AML-193 (cell line): ENCODE results near the gene TAF11.
"Not testable (repeated sequence)": the region's sequence is repeated elsewhere in the genome, so short reads cannot be mapped to it uniquely, and the experiment has no call there.

Experiments used
- DNase-seq, 2 experiments: peaks; one replicate each; lab custom pipeline; 2025; lab: John Stamatoyannopoulos, UW

The TAF11 gene

DNA sequence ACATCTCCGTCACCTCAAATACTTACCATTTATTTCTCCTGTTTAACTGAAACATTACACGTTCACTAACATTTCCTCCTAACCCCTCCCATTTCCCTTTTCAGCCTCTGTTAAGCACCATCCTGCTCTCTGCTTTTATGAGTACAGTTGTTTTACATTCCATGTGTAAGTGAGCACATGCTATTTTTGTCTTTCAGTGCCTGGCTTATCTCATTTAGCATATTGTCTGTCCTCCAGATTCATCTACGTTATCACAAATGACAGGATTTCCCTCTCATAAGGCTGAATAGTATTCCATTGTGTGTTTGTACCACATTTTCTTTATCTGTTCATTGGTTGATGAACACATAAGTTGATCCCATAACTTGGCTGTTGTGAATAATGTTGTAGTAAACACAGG is 22.7 kb downstream of the TAF11 start:
- DNase-seq = no peak

DNA sequence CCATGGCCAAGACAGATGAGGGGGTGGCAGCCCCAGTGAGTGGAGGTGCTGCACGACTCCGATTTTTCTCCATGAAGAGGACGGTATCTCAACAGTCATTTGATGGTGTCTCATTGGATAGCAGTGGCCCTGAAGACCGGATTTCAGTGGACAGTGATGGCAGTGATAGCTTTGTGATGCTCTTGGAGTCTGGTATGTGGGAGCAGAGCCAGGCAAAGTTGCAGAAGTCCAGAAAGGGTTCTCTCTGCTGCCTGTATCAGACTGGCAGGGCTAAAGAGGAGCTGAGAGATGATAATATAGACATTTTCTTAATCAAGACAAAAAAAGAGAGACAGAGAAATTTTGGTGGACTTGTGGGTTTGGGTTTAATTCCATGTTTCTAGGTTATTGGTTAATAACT is 23.8 kb downstream of the TAF11 start:
- no peak for DNase-seq

DNA sequence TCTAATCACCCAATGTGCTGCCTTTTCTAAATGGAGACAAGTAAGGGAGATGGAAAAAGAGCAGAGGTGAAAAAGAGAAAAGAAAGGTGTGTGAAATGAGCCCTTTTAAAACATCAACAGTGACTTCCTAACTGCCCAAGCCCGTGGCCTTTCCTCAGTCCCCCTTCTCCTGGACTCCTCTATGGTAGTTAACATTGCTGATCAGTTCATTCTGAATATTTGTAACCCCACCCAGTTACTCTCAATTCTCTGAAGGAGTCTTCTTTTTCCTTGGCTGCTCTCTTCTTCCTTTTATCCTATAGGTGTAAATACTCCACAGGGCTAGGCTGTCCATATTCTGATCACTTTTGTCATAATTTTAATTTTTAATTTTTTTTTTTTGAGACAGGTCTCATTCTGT is 27.1 kb downstream of the TAF11 start:
- no peak for DNase-seq

DNA sequence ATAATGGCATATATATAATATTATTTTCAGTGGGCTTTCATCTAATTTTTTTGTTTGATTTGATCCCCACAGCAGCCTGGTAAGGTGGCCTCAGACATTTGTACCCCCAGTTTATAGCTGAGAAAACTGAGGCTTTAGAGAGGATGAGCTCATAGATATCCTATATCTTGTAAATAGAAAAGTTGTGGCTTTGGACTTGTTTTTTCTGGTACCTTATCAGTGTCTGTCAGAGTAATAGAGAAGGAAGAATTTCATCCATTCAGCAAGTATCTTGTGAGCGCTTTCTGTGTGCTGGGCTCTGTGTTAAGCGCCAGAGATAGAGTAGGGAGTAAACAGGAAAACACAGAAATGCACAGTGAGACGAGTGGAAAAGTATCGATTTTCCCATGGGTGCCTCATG is 27.9 kb downstream of the TAF11 start:
- DNase-seq = no peak

DNA sequence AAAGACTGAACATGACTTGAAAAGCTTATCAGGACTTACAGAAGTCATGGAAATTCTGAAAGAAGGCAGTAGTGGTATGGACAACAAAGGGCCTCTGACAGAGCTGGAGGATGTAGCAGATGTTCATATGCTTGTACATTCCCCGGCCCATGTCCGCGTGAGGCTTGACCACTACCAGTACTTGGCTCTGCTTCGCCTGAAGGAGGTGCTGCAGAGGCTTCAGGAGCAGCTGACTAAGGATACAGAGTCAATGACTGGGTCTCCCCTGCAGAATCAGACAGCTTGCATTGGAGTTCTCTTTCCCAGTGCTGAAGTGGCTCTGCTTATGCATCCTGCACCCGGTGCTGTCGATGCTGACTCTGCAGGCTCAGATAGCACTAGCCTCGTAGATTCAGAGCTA is 29.2 kb downstream of the TAF11 start:
- DNase-seq = no peak

DNA sequence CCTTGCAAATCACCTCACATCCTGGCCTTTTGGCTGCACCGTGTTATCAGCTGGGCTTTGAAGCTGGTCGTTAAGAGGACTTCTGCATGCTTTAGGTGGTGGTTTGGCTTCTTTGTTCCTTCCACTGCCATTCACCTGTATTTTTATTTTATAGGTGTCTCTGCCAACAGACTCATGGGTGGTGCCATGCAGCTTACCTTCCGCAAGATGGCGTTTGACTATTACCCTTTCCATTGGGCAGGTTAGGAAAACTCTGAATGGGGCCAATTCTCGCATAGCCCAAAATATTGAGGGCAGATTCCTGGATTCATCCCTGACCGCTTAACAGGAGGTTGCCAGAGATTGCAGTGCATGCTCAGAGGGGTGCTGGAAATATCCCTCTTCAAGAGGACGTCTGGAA is 32.4 kb downstream of the TAF11 start:
- no peak for DNase-seq

DNA sequence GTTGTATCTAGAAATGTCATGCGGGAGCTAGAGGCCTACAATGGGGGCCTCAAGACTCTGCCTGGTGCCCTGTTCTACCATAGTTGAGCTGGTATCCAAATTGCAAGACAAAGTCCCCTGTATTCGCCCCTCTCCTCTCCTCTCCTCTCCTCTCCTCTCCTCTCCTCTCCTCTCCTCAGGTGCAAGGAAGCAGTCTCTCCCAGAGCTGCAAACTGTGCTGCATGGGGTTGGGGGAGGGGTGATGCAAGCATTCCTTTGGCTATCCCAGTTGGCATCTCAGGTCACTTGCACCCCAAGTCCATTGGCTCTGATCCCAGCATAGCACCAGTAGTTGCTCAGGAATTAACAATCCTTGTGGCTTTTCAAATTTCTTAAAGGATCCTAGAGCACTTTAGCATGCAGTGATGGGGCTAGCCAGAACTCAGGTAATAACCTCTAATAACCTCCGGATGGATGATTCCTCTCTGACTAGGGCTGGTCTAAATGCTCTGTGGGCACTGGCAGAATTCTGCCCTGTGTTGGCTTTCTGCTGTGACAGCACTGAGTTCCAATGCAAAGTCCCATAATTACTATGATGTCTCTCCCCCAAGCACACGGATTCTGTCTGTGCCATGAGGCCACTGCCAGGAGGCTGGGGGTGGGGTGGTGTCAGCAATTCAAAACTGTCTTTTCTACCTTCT is 35.3 kb downstream of the TAF11 start:
- no peak for DNase-seq

DNA sequence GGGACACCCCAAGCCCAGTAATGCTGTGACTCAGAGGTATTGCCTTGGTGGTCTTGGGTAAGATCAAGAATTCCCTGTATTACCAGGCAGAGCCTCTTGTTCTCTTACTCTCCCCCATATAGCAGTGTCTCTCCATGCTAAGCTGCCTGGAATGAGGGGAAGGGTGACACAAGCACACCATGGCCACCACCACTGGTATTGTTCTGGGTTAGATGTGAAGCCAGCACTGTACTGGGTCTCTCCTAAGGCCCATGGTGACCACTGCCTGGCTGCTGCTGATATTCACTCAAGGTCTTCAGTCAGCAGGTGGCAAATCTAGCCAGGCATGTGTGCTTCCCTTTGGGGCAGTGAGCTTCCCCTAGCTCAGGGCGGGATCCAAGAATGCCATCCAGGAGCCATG is 36.5 kb downstream of the TAF11 start:
- DNase-seq = no peak

DNA sequence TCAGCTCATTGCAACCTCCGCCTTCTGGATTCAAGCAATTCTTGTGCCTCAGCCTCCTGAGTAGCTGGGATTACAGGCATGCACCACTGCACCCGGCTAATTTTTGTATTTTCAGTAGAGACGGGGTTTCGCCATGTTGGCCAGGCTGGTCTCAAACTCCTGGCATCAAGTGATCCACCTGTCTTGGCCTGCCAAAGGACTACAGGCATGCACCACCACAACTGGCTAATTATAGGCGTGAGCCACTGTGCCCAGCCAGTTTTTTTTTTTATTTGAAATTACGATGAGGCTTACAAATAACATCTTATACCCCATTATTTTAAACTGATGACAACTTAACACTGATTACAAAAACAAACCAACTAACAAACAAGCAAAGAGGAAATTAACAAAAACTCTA is 38.8 kb downstream of the TAF11 start:
- DNase-seq = not testable (repeated sequence)

DNA sequence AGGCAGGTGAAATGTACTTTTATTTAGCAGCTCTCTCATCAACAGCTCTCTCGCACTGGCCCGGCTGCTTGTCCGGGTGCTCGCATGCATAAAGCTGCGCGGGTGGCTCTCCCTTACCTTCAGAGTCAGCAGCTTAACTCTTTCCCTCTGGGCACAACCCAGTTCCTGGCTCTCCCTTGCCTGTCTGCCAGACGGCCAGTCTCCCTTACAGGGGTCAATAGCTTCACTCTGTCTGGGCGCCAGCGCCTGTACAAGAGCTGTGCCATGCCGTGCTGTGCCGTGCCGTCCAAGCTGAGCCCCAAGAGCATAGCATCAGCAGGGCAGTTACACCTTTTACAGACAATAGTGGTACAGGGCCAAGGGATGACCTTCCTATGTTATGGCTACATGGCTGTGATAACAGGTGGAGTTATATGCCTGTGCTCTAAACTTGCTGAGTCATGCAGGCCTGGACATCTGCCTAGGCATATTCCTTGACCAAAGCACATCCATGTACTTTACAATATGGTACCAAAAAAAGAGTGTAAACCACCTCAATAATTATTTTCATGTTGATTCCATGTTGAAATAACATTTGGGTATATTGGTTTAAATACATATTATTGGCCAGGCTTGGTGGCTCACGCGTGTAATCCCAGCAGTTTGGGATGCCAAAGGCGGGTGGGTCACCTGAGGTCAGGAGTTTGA is 48.0 kb downstream of the TAF11 start:
- DNase-seq = no peak

DNA sequence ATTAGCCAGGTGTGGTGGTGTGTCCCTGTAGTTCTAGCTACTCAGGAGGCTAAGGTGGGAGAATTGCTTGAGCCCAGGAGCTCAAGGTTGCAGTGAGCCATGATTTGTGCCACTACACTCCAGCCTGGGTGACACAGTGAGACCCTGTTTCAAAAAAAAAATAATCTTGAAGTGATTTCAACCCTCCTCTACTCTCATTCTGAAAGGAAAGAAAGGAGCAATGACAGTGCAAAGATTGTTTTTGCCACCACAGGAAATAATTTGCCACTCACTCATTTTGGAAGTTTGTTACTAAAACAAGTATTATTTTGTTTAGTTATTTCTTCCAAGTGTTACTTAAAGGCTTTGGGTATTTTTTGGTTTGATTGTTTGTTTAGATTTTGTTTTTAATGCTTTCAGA is 50.3 kb downstream of the TAF11 start:
- DNase-seq = no peak

DNA sequence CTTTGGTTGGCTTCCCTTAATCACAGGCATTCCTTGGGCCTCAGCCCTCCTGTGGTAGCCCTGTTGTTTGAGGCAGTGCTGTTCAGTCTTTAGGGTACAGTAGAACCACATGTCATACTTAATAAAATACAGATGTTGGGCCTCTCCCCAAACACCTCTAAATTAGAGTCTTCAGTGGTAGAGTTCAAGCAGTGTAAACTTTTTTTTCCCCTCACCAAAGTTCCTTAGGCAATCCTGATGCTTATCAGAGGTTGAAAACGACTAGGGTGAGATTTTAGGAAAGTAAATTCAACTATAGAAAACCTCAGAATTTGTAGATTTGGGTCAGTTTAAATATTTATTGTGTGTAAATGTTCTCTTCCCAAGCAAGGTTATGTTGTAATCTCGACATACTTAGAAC is 51.4 kb downstream of the TAF11 start:
- DNase-seq = no peak

DNA sequence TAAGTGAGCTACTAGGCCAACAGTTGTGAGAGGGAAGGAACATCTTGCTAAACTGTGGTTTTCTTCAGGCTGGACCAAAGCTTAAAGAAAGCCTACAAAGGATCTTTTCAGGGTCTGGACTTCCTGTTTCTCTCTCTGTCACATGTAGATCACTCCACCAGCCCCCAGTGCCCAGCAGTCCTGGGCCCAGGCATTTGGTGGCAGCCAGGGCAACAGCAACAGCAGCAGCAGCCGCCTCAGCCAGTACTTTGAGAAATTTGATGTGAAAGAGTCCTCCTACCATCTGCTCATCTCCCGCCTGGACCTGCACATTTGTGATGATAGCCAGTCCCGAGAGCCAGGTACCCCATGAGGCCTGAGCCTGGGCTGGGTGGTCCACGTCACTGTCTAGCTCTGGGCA is 51.8 kb downstream of the TAF11 start:
- peak; percentile 39 to 42 for DNase-seq

DNA sequence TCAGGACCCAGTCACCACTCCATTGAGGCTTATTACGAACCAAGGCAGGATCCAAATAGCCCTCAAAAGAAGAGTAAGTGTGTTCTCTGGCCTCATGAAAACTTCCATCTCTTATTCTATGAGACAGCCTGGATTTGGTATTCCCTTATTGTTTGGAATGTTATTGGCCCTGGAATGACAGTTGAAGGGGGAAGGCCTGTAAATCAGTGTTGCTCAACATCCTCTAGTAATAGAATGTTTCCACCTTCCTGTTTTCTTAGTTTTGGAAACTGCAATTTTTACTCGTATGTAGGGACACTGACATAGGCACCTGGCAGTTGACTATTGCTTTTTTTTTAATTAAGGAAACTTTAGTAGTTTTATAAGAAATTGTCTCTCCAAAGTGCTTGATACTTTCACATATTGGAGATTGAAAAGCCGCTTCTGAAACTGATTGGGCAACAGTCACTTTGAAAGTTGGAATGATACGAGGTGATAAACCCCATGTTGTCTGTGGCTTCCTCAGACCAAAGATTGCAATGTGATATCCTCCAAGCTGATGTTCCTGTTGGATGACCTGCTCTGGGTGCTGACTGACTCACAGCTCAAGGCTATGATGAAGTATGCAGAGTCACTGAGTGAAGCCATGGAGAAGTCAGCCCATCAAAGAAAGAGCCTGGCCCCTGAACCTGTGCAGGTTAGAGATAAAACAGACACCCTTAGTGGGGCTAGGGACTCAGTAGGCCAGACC is 52.9 kb downstream of the TAF11 start:
- peak; percentile 67 to 78 for DNase-seq

DNA sequence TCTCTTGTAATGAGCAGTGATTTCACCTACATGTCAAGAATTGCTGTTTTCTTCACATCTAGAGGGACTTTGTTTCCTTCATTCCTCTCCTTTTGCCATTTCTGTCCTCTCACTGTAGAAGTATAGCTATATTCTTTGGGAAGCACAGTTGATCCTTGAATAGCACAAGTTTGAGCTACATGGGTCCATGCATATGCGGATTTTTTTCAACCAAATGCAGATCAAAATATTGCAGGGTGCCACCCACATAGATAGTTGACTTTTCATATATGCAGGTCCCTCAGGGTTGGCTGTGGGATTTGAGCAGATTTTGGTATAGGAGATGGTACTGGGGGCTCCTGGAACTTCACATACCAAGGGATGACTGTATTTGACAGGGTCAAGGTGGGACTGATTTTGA is 54.9 kb downstream of the TAF11 start:
- DNase-seq = no peak

DNA sequence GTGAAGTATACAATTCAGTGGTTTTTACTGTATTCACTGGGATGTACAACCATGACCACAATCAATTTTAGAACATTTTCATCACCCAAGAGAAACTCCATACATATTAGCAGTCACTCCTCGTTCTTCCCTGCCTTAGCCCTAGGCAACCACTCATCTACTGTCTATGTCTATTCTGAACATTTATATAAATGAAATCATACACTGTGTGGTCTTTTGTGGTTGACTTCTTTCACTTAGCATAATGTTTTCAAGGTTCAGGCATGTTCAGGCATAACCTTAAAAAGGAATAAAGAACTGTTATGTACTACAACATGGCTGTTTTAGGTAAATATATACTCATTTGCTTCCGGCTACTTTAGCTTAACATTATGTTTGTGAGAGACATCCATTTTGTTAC is 58.7 kb downstream of the TAF11 start:
- DNase-seq = no peak
